Activated naive CD4-positive, alpha-beta T cell treated with anti-CD3 and anti-CD28 coated beads, Interleukin-2, amount 10 ng/mL, durations not matched to agents 7 days and 5 days (primary cell): ENCODE measurements around the gene WNT11.

Experiments used
- CTCF ChIA-PET: fragments of 350-600 bp; sonication (Branson Sonifier 250); formaldehyde crosslinking; loops from one replicate; lab custom pipeline; 2021; ENCODE audit warnings: antibody characterized with exemption; lab: Charles Lee
- DNase-seq: peaks from one replicate; pipeline ENCODE4 v3.0.0-alpha.2; 2020
- H3K27ac Mint-ChIP-seq: one replicate; pipeline ENCODE4 v1.8.0; 2021; ENCODE audit warnings: mild to moderate bottlenecking, moderate library complexity, mixed read lengths
- H3K27me3 Mint-ChIP-seq: one replicate; pipeline ENCODE4 v1.8.0; 2021; ENCODE audit warnings: mild to moderate bottlenecking, mixed read lengths
- H3K36me3 Mint-ChIP-seq: one replicate; pipeline ENCODE4 v1.8.0; 2021; ENCODE audit warnings: mixed read lengths
- H3K4me1 Mint-ChIP-seq: one replicate; pipeline ENCODE4 v1.8.0; 2021; ENCODE audit warnings: mixed read lengths
- H3K4me3 Mint-ChIP-seq: one replicate; pipeline ENCODE4 v1.8.0; 2021; ENCODE audit warnings: mild to moderate bottlenecking, moderate library complexity, mixed read lengths
- H3K9me3 Mint-ChIP-seq: one replicate; pipeline ENCODE4 v1.8.0; 2021; ENCODE audit warnings: mixed read lengths

The WNT11 gene

GRCh38 chr11:76243193-76243956, 37.1 kb upstream of the WNT11 start:
- CTCF ChIA-PET: interaction anchor here (1.2 kb wide), 1 partner anchor 36 kb away, joined by 3 read pairs; no protein-coding TSS in a partner anchor
- Mint-ChIP-seq H3K4me3 (no peak overlapping the region), H3K9me3 (no peaks in the 10 kb centered on the region), H3K27me3 (peaks cover 74% of the 10 kb centered on the region), H3K27ac (no peak overlapping the region), H3K4me1 (no peaks in the 10 kb centered on the region), H3K36me3 (no peaks in the 10 kb centered on the region)
- no peak for DNase-seq

DNA sequence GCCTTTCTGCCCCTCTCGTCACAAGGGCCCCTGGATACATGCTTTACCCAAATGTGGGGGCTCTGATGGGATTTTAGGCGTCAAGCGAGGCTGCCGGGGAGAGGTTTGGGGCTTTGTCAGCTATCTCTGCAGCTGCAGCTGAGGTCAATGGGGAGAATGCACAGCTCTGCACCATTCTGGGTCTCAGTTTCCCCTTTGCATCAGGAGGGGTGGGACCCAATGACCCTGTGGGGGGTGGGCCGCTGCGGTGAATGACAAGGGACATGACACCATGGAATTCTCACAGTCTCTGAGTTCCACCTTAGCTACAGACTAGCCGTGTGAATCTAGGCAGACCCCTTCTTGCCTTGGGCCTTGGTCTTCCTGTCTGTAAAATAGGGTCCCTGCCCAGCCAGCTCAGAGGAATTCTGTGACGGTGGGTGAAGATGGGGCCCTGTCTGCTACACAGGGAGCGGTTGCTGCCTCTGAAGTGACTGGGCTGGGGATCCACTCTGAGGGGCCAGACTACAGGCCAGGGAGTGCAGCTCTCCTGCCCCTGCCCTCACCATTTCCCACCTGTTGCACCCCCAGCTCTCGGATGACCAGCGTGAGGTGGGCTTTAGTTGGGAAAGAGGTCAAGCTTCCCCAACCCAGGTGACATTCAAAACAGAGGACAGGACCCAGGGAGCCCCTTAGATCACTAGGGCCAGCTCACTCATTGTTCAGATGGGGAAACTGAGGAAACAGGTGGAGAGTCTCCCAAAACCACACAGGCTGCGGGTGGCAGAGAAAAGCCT, 35.9 kb upstream of the WNT11 start:
- no peak overlapping the region for H3K4me3 Mint-ChIP-seq
- CTCF ChIA-PET: no interaction called here
- no peaks in the 10 kb centered on the region for H3K4me1 Mint-ChIP-seq
- H3K36me3 Mint-ChIP-seq: no peaks in the 10 kb centered on the region
- DNase-seq: no peak
- no peaks in the 10 kb centered on the region for H3K9me3 Mint-ChIP-seq
- H3K27me3 Mint-ChIP-seq: peaks cover 85% of the 10 kb centered on the region
- no peak overlapping the region for H3K27ac Mint-ChIP-seq

DNA sequence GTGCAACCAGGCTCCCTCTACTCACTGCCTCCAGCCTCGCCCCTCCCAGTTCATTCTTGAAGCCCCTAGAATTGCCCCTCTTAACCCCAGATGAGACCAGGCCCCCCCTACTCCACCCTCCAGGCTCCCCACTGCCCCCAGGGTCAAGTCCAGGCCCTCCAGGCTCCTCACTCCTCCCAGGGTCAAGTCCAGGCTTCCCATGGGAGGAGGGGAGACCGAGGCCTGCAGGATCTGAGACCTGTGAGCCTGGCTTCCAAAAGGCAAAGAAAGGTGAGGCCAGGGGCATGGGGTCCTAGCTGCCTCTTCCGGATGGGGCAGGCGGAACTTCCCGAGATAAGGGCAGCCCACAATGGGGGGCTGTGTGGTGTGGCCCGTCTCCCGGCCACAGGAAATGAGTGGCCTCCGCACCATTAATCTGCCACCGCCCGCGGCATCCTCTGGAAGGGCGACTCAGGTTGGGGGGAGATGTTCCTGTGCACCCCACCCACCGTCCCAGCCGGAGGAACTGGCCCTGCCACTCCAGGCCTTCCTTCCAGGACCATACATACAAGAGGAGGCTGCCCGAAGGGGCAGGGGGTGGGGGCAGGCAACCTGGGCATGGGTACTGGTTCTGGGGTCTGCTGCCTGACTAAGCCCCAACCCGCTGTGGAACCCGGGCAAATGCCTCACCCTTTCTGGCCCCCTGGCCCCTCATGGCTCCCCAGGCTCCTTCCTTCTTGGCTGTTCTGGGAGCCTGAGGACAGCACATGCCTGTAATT, 35.1 kb upstream of the WNT11 start:
- Mint-ChIP-seq H3K4me1 (peaks cover 2% of the 10 kb centered on the region), H3K36me3 (no peaks in the 10 kb centered on the region), H3K9me3 (no peaks in the 10 kb centered on the region), H3K27me3 (peaks cover 85% of the 10 kb centered on the region), H3K27ac (no peak overlapping the region), H3K4me3 (no peak overlapping the region)
- no peak for DNase-seq
- CTCF ChIA-PET: no interaction called here

DNA sequence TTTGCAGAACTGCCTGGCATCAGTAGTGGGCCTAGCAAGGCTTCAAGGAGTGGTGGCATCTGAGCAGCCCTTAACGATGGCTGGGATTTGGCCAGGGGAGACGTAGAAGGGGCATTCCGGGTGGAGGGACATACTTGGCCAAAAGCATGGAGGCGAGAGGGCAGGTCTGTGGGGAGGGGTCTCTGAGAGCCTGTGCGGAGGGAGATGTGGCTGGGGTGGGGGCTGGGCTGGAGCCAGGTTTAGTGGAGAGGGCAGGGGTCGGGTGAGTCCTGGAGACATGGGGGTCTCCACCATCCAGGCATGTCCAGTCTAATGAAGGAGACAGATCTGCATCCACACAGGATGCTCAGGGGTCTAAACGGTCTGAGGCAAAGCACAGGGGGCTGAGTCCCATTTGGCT, 34.4 kb upstream of the WNT11 start:
- H3K27me3 Mint-ChIP-seq: peaks cover 90% of the 10 kb centered on the region
- no peak for DNase-seq
- no peak overlapping the region for H3K4me3 Mint-ChIP-seq
- no peak overlapping the region for H3K27ac Mint-ChIP-seq
- H3K4me1 Mint-ChIP-seq: peaks cover 8% of the 10 kb centered on the region
- H3K36me3 Mint-ChIP-seq: peaks cover 1% of the 10 kb centered on the region
- no peaks in the 10 kb centered on the region for H3K9me3 Mint-ChIP-seq
- CTCF ChIA-PET: no interaction called here

DNA sequence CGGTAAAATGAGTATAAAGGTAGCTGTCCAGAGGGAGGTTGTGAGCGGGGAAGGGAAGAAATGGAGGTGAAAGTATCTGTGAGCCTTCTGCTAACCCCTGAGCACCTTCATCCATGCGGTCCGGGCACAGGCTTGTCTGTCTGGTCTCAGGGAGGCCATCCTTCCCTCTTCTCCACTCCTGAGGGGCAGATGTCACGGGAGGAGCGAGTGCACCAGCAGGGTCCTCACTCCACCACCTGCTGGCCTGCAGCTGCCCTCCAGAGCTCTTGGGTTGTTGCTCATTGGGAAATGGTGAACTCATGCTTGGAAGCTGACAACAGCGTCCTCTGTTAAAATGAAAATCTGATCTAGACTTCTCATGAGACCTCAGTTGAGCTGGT, 33.8 kb upstream of the WNT11 start:
- Mint-ChIP-seq H3K27me3 (peaks cover 90% of the 10 kb centered on the region), H3K9me3 (no peaks in the 10 kb centered on the region), H3K36me3 (peaks cover 6% of the 10 kb centered on the region), H3K27ac (no peak overlapping the region), H3K4me1 (peaks cover 13% of the 10 kb centered on the region), H3K4me3 (no peak overlapping the region)
- no peak for DNase-seq
- CTCF ChIA-PET: no interaction called here

DNA sequence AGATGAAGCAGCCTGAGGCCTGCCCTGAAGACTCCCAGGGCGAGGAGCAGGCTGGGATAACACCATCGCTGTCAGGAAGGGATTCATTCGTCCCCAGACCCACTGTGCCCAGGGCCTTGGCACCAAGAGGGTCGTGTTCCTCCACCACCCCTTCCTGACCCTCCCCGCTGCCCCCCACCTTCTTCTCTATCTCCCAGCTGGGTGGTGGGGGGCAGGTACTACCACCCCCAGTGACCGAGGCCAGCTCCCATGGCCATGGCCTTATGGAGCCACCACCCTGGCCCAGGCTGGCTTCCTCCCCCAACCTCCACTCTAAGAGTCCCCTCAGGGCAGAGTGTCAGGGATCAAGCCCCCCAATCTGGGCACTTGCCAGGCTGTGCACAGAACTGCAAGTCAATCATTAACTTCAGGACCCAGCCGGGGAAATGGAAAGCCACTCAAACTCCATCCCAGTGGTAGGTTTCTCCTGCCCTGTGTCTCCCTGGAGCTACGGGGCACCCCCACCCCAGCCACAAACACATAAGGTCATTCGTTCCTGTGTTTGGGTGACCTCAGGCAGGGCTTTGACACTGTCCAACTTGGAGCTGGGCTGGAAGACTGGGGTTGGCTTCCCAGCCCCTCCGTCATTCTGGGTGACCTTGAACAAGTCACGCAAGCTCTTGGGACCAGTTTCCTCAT, 33.3 kb upstream of the WNT11 start:
- Mint-ChIP-seq H3K9me3 (no peaks in the 10 kb centered on the region), H3K4me3 (no peak overlapping the region), H3K27me3 (peaks cover 91% of the 10 kb centered on the region), H3K27ac (no peak overlapping the region), H3K36me3 (peaks cover 7% of the 10 kb centered on the region), H3K4me1 (peaks cover 18% of the 10 kb centered on the region)
- DNase-seq: no peak
- CTCF ChIA-PET: interaction anchor here (0.9 kb wide), 1 partner anchor 14 kb away, joined by 3 read pairs; no protein-coding TSS in a partner anchor

DNA sequence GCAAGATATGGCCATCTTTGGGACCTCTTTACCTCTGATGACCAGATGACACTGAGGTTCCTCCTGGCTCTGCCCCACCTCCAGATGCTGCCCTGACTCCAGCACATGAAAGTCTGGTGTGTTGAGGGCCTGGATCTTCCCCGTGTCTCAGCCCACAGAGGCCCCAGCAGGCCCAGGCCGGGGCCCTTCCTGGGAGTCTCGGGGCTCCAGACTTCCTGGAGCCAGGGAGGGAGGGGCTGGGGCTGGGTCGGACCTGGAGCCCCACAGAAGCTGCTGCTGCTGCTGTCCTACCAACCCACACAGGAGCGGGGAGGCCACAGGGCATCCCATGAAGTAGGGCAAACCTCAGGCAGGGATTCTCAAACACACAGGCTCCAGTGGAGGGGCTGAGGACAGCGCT, 32.2 kb upstream of the WNT11 start:
- Mint-ChIP-seq H3K4me3 (no peak overlapping the region), H3K36me3 (peaks cover 7% of the 10 kb centered on the region), H3K9me3 (no peaks in the 10 kb centered on the region), H3K27me3 (peaks cover 91% of the 10 kb centered on the region), H3K4me1 (peaks cover 29% of the 10 kb centered on the region), H3K27ac (no peak overlapping the region)
- CTCF ChIA-PET: interaction anchor here (0.9 kb wide), 1 partner anchor 15 kb away, joined by 3 read pairs; no protein-coding TSS in a partner anchor
- no peak for DNase-seq

DNA sequence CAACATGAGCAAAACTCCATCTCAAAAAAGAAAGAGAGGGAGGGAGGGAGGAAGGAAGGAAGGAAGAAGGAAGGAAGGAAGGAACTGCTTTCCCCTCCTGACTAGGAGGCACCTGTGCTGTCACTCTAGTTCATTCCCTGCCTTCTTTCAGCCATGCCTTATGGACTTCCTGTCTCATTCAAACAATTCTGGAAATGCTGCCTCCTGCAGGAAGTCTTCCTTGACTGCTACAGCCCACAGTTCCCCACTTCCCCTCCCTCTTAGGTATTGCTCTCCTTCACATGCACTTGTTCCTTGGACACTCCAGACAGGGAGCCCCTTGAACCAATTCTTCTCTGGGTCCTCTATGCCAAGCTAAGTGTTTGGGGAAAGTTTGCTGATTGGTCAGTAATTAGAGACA, 31.6 kb upstream of the WNT11 start:
- Mint-ChIP-seq H3K4me3 (no peak overlapping the region), H3K9me3 (no peaks in the 10 kb centered on the region), H3K36me3 (peaks cover 7% of the 10 kb centered on the region), H3K4me1 (peaks cover 36% of the 10 kb centered on the region), H3K27me3 (peaks cover 91% of the 10 kb centered on the region), H3K27ac (no peak overlapping the region)
- CTCF ChIA-PET: interaction anchor here (11.0 kb wide), 1 partner anchor 28 kb away, joined by 106 read pairs; the partner anchor contains the start of gene WNT11
- DNase-seq: no peak

GRCh38 chr11:76237000-76237649, 30.8 kb upstream of the WNT11 start:
- Mint-ChIP-seq H3K27ac (no peak overlapping the region), H3K27me3 (peaks cover 86% of the 10 kb centered on the region)
- no peak for DNase-seq

DNA sequence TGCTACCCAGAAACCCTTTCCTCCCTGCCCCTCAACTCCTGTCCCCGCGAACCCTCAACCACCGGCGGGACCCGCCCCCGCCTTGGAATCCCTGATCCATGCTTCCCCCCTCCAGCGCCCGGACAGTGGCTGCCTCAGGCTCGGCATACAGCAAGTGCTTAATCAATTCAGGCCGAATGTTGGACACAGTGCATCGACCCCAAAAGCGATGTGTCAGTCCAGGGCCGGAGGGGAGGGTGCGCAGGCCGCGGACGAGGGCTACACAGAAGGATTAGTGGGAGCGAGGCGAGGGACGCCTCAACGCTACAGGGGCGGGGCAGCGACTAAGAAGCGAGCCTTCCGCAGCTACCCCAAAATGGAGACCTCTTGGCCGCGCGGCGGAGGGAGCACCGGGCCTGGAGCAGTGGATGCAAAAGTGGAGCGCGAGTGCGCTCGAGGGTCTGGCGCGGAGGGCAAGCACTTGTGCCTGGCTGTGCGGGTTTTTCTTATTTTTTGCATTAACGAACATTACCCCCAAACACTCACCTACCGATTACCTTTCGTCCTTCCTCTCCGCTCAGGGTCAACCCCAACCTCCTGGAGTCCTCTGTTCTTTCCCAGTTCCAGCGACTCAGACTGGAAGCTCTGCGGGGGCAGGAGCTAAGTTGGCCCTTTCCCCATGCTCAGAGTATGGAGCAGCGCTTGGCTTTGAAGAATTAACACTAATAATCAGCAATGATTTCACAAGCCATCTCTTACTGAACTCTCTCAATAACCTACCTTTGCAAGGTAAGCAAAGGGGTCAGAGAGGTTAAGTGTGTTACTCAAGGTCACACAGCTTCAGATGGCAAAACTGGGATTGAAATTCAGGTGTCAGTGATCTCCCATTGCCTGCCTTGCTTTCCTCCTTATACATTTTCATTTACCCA, 30.0 kb upstream of the WNT11 start:
- no peak for DNase-seq
- peaks cover 51% of the 10 kb centered on the region for H3K4me1 Mint-ChIP-seq

More at GRCh38 chr11:76237000-76237649, 30.8 kb upstream of the WNT11 start:
- Mint-ChIP-seq H3K9me3 (no peaks in the 10 kb centered on the region), H3K4me3 (peak overlapping the region; percentile 89), H3K4me1 (peaks cover 43% of the 10 kb centered on the region), H3K36me3 (peaks cover 7% of the 10 kb centered on the region)
- CTCF ChIA-PET: interaction anchor here (11.0 kb wide), 1 partner anchor 28 kb away, joined by 106 read pairs; the partner anchor contains the start of gene WNT11

GRCh38 chr11:76235233-76236091, 29.2 kb upstream of the WNT11 start:
- no peaks in the 10 kb centered on the region for H3K9me3 Mint-ChIP-seq
- CTCF ChIA-PET: interaction anchor here (1.2 to 11.0 kb wide), 4 partner anchors 12 to 123 kb away, joined by 3 to 106 read pairs (median 4); partner anchors contain the start of gene WNT11
- peak overlapping the region; percentile 89 for H3K4me3 Mint-ChIP-seq
- H3K27me3 Mint-ChIP-seq: peaks cover 79% of the 10 kb centered on the region
- peak overlapping the region; percentile 94 for H3K27ac Mint-ChIP-seq
- H3K4me1 Mint-ChIP-seq: peaks cover 57% of the 10 kb centered on the region
- H3K36me3 Mint-ChIP-seq: peaks cover 7% of the 10 kb centered on the region
- peak; percentile 91 for DNase-seq

More for the DNA sequence above, 30.0 kb upstream of the WNT11 start:
- H3K36me3 Mint-ChIP-seq: peaks cover 7% of the 10 kb centered on the region
- CTCF ChIA-PET: interaction anchor here (11.0 kb wide), 1 partner anchor 27 kb away, joined by 106 read pairs; the partner anchor contains the start of gene WNT11
- peak overlapping the region; percentile 94 for H3K27ac Mint-ChIP-seq
- no peaks in the 10 kb centered on the region for H3K9me3 Mint-ChIP-seq
- peaks cover 78% of the 10 kb centered on the region for H3K27me3 Mint-ChIP-seq
- peak overlapping the region; percentile 89 for H3K4me3 Mint-ChIP-seq
